Tibial artery (tissue), 4 donors: ENCODE measurements around the gene FASN.

Experiments used
- DNase-seq, 2 donors: peaks; one replicate each; pipeline ENCODE4 v3.0.0-alpha.2; 2019
- H3K27ac ChIP-seq, 2 donors: fragments of 200-600 bp; sonication (generic) in 1 of 2; 1 replicate in 1 of 2; 2 replicates in 1 of 2; pipeline ENCODE4 v1.5.1; 2018 to 2019; ENCODE audit warnings: mild to moderate bottlenecking in 1 of 2
- H3K27me3 ChIP-seq, 2 donors: fragments of 200-600 bp; sonication (generic) in 1 of 2; one replicate each; pipeline versions ENCODE4 v1.5.1 to v1.6.0; 2016 to 2019
- H3K36me3 ChIP-seq, 3 donors: fragments of 200-600 bp; sonication (generic) in 2 of 3; one replicate each; pipeline ENCODE4 v1.5.1; 2016 to 2019; ENCODE audit warnings: mild to moderate bottlenecking in 2 of 3
- H3K4me1 ChIP-seq, 4 donors: fragments of 200-600 bp; sonication (generic) in 2 of 4; 1 replicate in 3 of 4; 2 replicates in 1 of 4; pipeline ENCODE4 v1.5.1; 2016 to 2019
- H3K4me3 ChIP-seq, 2 donors: fragments of 200-600 bp; sonication (generic) in 1 of 2; 1 replicate in 1 of 2; 2 replicates in 1 of 2; pipeline ENCODE4 v1.5.1; 2018 to 2019; ENCODE audit warnings: mild to moderate bottlenecking in 2 of 2
- H3K9me3 ChIP-seq, 3 donors: fragments of 200-600 bp; sonication (generic) in 1 of 3; one replicate each; pipeline ENCODE4 v1.5.1; 2016 to 2019
- CTCF ChIP-seq, 2 experiments: fragments of 200-600 bp in 1 of 2; fragments of 450-650 bp in 1 of 2; IDR thresholded peaks; one replicate each; pipeline ENCODE4 v1.5.1; 2017 to 2019; ENCODE audit warnings: antibody characterized with exemption in 2 of 2, mild to moderate bottlenecking in 1 of 2, moderate library complexity in 1 of 2
- intact Hi-C: fragments of 100-400 bp; cut with DNase I; formaldehyde crosslinking; loops from one replicate; pipeline ENCODE4 v1.15.0; 2023; ENCODE audit warnings: low total_unique reads

Gene FASN

DNA sequence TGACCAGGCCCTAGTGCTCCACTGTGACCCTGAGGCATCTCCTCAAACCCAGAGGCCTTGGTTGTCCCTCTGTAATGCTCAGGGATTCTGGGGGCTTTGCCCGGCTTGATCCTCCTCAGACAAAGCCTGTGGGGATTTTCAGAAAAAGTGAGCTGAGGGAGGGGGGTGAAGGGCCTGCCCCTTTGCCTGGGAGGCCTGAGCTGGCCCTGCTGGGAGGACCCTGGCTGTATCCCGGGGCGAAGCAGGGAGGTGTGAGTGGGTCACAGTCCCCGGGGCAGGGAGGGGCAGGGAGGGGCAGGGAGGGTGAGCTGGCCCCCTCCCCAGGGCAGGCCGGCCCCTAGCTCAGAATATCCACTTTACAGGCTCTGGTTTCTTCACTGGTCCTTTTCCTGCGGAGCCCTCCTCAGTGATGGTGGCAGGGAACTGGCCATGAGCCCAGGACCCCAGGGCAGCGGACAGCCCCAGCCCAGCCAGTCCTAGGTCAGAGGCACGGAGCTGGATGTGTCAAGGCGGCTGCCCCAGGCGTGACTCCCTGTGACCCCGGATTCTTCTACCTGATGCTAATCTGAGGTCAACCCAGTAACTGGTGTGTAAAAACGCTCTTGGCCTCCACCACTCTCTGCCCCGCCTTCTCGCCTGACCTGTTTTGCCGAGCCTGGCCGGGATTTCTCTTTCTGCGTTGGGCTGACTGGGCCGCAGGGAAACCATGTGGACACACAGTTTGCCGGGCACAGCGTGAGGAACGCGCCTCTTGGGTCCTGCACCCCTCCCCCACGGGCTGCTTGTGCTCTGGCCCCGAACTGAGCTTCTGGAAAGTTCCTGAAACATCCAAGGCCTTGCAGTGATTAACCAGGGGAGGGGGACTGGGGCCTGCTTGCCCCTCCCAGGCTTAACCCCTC lies 5.8 kb upstream of the FASN start:
- H3K4me1 ChIP-seq, result peaks cover 0 to 73% (median 39%) of the 10 kb centered on the region in 4 donors

DNA sequence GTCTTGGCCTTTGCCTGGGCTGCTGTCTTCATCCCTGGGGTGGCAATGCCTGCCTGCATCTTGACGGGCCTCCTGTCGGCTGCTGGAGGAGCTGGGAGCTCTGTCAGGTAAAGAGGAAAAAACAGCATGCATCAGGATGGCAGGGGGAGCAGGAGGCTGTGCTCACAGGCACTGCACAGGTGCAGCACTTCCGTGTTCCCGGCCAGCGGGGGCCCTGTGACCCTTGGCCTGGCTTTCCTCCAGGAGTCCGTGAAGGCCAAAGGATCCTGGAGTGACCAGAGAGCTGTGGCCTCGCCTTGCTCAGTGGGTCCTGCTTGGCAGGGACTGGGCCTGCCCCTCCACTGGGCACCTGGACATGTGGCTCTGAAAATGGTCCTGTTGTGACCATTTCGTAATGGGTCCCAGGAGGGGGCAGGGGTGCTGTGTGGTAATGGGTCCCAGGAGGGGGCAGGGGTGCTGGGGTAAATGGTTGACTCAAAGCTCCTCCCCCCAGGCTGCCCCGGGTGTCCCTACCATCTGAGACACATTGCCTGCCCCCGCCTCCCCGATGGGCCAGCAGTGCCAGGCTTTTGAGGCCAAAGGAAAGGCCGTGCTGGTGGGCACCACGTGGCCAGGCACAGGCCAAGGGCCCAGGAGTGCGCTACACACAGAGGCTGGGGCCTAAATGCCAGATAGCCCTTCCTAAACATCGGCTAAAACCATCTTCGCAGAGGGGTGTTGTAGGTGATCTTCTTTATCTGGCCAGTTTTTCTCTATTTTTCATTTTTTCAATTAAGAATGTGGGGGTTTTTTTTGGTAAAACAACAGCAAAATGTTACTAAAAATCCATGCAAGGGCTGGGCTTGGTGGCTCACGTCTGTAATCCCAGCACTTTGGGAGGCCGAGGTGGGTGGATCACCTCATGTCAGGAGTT lies 4.0 kb upstream of the FASN start:
- no peak for TF ChIP-seq CTCF (IDR thresholded peaks at IDR 0.05)
- H3K27me3 ChIP-seq, result no peaks in the 10 kb centered on the region
- H3K36me3 ChIP-seq, result no peaks in the 10 kb centered on the region
- peak overlapping the region in 1 of 2 donors; percentile 23 for H3K27ac ChIP-seq
- no peaks in the 10 kb centered on the region for H3K9me3 ChIP-seq
- intact Hi-C loops, result no loop called here
- DNase-seq, result no peak
- peaks cover 0 to 75% (median 36%) of the 10 kb centered on the region in 4 donors for H3K4me1 ChIP-seq
- H3K4me3 ChIP-seq, result no peak overlapping the region

More for the DNA sequence above, 5.8 kb upstream of the FASN start:
- Histone ChIP-seq H3K27me3 (no peaks in the 10 kb centered on the region), H3K9me3 (no peaks in the 10 kb centered on the region), H3K36me3 (no peaks in the 10 kb centered on the region), H3K4me3 (no peak overlapping the region), H3K27ac (peak overlapping the region; percentile 59 to 70)
- DNase-seq, result peak; percentile 71 to 91
- intact Hi-C loops, result no loop called here
- no peak for TF ChIP-seq CTCF (IDR thresholded peaks at IDR 0.05)

DNA sequence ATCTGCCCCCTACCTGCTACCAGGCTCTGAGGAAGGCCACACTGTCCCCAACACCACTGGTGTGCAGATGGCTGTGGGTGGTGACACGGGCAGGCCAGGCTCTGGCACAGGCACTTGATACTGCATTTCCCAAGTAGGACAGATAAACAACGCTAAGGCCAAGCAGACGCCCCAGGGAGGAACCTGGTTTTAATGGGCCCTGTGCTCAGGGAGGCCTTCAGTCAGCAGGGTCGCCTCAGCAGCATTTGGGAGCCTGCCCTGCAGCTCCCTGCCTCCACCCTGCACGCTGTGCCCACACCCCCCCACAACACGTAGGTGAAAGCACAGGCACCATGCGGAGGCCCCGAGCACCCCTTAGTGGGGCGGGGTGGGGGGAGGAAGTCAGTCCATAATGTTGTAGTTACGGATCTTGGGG lies 3.3 kb upstream of the FASN start:
- no peaks in the 10 kb centered on the region for H3K27me3 ChIP-seq
- peaks cover 0 to 75% (median 36%) of the 10 kb centered on the region in 4 donors for H3K4me1 ChIP-seq
- no peaks in the 10 kb centered on the region for H3K9me3 ChIP-seq
- peaks cover 0 to under 1% (median 0%) of the 10 kb centered on the region in 3 donors for H3K36me3 ChIP-seq
- DNase-seq, result no peak
- no peak overlapping the region for H3K4me3 ChIP-seq
- no peak for TF ChIP-seq CTCF (IDR thresholded peaks at IDR 0.05)
- peak overlapping the region in 1 of 2 donors; percentile 23 for H3K27ac ChIP-seq
- intact Hi-C loops, result no loop called here

GRCh38 chr17:82100502-82101298 lies 2.7 kb upstream of the FASN start:
- H3K4me3 ChIP-seq, result no peak overlapping the region
- no peaks in the 10 kb centered on the region for H3K9me3 ChIP-seq
- DNase-seq, result no peak
- H3K4me1 ChIP-seq, result peaks cover 0 to 75% (median 35%) of the 10 kb centered on the region in 4 donors
- H3K36me3 ChIP-seq, result peaks cover 0 to 7% (median 5%) of the 10 kb centered on the region in 3 donors
- intact Hi-C loops, result no loop called here
- TF ChIP-seq CTCF (IDR thresholded peaks at IDR 0.05), result no peak
- no peaks in the 10 kb centered on the region for H3K27me3 ChIP-seq
- H3K27ac ChIP-seq, result peak overlapping the region in 1 of 2 donors; percentile 98
